AG04450 (cell line): ENCODE measurements around the gene MIDN. TPM values are rescaled to one million over a fixed set of nuclear protein-coding genes. Genes with fewer than 3 reads are reported as not detected.

Experiments used
- CTCF ChIA-PET: fragments of 300-600, 350-600 bp; formaldehyde crosslinking; extraction: SDS; loops from one replicate; lab custom pipeline; 2022; ENCODE audit warnings: antibody characterized with exemption, inconsistent platforms; lab: Charles Lee
- POLR2A ChIA-PET: fragments of 350-600 bp; formaldehyde crosslinking; extraction: SDS; loops from one replicate; lab custom pipeline; 2021; ENCODE audit warnings: antibody characterized with exemption, inconsistent platforms; lab: Yijun Ruan, JAX
- DNase-seq: peaks from one replicate; pipeline ENCODE4 v3.0.0-alpha.2; 2011; ENCODE audit warnings: low read depth, low spot score
- H3K27ac ChIP-seq: one replicate; pipeline ENCODE4 v1.5.1; 2012; ENCODE audit warnings: low read depth, low read length, control low read depth
- H3K27me3 ChIP-seq: one replicate; pipeline ENCODE4 v1.6.0; 2012; ENCODE audit warnings: low read length; ENCODE audit not compliant: control insufficient read depth, insufficient read depth
- H3K4me3 ChIP-seq: 2 replicates; pipeline ENCODE4 v1.5.1; 2011; ENCODE audit warnings: mild to moderate bottlenecking, low read depth, low read length, control low read depth
- H3K9me3 ChIP-seq: 2 replicates; pipeline ENCODE4 v1.5.1; 2012; ENCODE audit warnings: low read length; ENCODE audit not compliant: control insufficient read depth, insufficient read depth
- polyA plus RNA-seq: library from polyadenylated mRNA; depleted of rRNA; stranded (reverse); fragments of >200 nt; gene quantifications from 2 replicates; pipeline ENCODE4 v1.2.3, GENCODE V29; 2011
- TF ChIP-seq, protein P1 (sequence below): IDR thresholded peaks from 2 replicates; pipeline ENCODE4 v1.5.1; 2011; ENCODE audit warnings: low read depth, low read length, control low read depth, inconsistent platforms

MIDN gene
- polyA plus RNA-seq, 1 experiment = 6.6 TPM

- no peak for DNase-seq
- H3K9me3 ChIP-seq = no peaks in the 10 kb centered on the region; the same call in 1 of the 2 replicates
- no peak overlapping the region for H3K4me3 ChIP-seq
- ChIA-PET POLR2A (no interaction called here), CTCF (no interaction called here)
- no peak overlapping the region for H3K27ac ChIP-seq
- TF ChIP-seq, protein P1, sequence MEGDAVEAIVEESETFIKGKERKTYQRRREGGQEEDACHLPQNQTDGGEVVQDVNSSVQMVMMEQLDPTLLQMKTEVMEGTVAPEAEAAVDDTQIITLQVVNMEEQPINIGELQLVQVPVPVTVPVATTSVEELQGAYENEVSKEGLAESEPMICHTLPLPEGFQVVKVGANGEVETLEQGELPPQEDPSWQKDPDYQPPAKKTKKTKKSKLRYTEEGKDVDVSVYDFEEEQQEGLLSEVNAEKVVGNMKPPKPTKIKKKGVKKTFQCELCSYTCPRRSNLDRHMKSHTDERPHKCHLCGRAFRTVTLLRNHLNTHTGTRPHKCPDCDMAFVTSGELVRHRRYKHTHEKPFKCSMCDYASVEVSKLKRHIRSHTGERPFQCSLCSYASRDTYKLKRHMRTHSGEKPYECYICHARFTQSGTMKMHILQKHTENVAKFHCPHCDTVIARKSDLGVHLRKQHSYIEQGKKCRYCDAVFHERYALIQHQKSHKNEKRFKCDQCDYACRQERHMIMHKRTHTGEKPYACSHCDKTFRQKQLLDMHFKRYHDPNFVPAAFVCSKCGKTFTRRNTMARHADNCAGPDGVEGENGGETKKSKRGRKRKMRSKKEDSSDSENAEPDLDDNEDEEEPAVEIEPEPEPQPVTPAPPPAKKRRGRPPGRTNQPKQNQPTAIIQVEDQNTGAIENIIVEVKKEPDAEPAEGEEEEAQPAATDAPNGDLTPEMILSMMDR = no peak
- peaks cover 20% of the 10 kb centered on the region for H3K27me3 ChIP-seq
Measured at GRCh38 chr19:1295169-1296012, 47.0 kb downstream of the MIDN start.

DNA sequence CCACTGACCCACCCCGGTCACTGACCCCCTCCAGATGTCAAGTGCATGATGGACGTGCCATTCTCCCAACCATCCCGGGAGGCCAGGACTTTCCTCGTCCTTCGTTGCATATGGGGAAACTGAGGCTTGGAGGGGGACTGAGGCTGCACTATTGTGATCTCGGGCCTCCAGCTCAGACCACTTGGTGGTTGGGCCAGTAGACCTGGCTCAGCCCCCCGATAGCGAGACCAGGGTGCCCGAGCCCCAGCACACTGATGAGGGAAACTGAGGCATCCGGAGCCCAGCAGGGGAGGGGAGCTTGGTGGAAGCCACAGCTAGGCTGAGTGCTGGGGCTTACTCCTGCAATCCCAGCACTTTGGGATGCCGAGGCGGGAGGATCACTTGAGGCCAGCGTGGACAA, 47.7 kb downstream of the MIDN start:
- POLR2A ChIA-PET = no interaction called here
- DNase-seq = no peak
- Histone ChIP-seq H3K27me3 (peaks cover 20% of the 10 kb centered on the region), H3K9me3 (no peaks in the 10 kb centered on the region; the same call in 1 of the 2 replicates), H3K27ac (no peak overlapping the region), H3K4me3 (no peak overlapping the region)
- TF ChIP-seq, protein P1 = no peak
- CTCF ChIA-PET = no interaction called here

- Histone ChIP-seq H3K9me3 (no peaks in the 10 kb centered on the region; the same call in 1 of the 2 replicates), H3K27me3 (peaks cover 22% of the 10 kb centered on the region), H3K4me3 (no peak overlapping the region), H3K27ac (no peak overlapping the region)
- POLR2A ChIA-PET = no interaction called here
- TF ChIP-seq, protein P1 = no peak
- CTCF ChIA-PET = no interaction called here
- DNase-seq = no peak
Measured at GRCh38 chr19:1296575-1297271, 48.3 kb downstream of the MIDN start.

GRCh38 chr19:1298235-1298634, 49.9 kb downstream of the MIDN start:
- Histone ChIP-seq H3K27ac (no peak overlapping the region), H3K4me3 (no peak overlapping the region), H3K27me3 (peaks cover 17% of the 10 kb centered on the region), H3K9me3 (no peaks in the 10 kb centered on the region; the same call in 1 of the 2 replicates)
- CTCF ChIA-PET = no interaction called here
- DNase-seq = no peak
- TF ChIP-seq, protein P1 = no peak
- POLR2A ChIA-PET = no interaction called here

DNA sequence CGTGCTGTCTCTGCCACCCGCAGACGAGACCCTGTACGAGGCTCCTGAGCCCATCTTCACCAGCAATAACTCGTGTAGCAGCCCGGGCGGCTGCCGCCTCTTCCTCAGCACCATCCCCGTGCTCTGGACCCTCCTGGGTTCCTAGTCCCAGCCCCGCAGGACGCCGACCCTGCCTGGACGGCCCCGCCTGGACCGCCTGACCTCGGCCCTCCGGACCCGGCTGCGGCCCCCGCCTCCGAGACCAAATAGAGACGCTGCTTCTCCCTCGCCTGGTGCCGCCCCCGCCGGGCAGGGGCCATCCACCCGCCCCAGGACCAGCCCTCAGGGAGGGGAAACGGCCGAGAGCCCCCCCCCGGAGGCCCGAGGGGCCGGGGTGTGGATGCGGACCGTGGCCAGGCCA, 51.4 kb downstream of the MIDN start:
- H3K27ac ChIP-seq = no peak overlapping the region
- ChIA-PET CTCF (no interaction called here), POLR2A (no interaction called here)
- peaks cover 8% of the 10 kb centered on the region for H3K27me3 ChIP-seq
- DNase-seq = no peak
- no peaks in the 10 kb centered on the region; the same call in 1 of the 2 replicates for H3K9me3 ChIP-seq
- TF ChIP-seq, protein P1 = no peak
- no peak overlapping the region for H3K4me3 ChIP-seq
